Measurements from ENCODE around the gene TXNDC11. TPM values are rescaled to one million over a fixed set of nuclear protein-coding genes. Genes with fewer than 3 reads are reported as not detected.

TXNDC11 gene
- polyA plus RNA-seq, 1 experiment = 45.1 TPM

- ChIA-PET CTCF (interaction anchor here (0.8 to 4.0 kb wide), 3 partner anchors 28 to 210 kb away, joined by 3 to 24 read pairs (median 3); partner anchors contain the start of gene ZC3H7A), POLR2A (interaction anchor here (0.6 to 1.7 kb wide), 2 partner anchors 21 to 55 kb away, joined by 4 to 6 read pairs; partner anchors contain the start of gene ZC3H7A)
- Histone ChIP-seq H3K27me3 (ENCODE audit: control insufficient read depth, insufficient read depth, low read length) (no peaks in the 10 kb centered on the region), H3K36me3 (ENCODE audit: control insufficient read depth, insufficient read depth, low read length) (no peaks in the 10 kb centered on the region; the same call in 1 of the 2 replicates), H3K4me3 (ENCODE audit: low read depth, low read length) (peak overlapping the region; percentile 90)
- no peak for TF ChIP-seq CTCF (IDR thresholded peaks at IDR 0.05; ENCODE audit: insufficient read depth, low read depth, low read length)
- DNase-seq (ENCODE audit: low read depth) = no peak
Measured at GRCh38 chr16:11742093-11742535, 543 bp downstream of the TXNDC11 start.

- ChIA-PET POLR2A (no interaction called here), CTCF (interaction anchor here (0.5 to 0.7 kb wide), 2 partner anchors 26 to 139 kb away, joined by 3 to 4 read pairs; no protein-coding TSS in a partner anchor)
- no peak overlapping the region for H3K4me3 ChIP-seq (ENCODE audit: low read depth, low read length)
Measured at GRCh38 chr16:11740567-11740966, 2.1 kb downstream of the TXNDC11 start.

GRCh38 chr16:11738742-11739544 is 3.7 kb downstream of the TXNDC11 start:
- no peak overlapping the region for H3K4me3 ChIP-seq (ENCODE audit: low read depth, low read length)
- TF ChIP-seq CTCF (IDR thresholded peaks at IDR 0.05; ENCODE audit: insufficient read depth, low read depth, low read length) = no peak
- DNase-seq (ENCODE audit: low read depth) = no peak
- peaks cover 7% of the 10 kb centered on the region for H3K36me3 ChIP-seq (ENCODE audit: control insufficient read depth, insufficient read depth, low read length)
- POLR2A ChIA-PET = no interaction called here
- CTCF ChIA-PET = interaction anchor here (1.7 to 3.4 kb wide), 2 partner anchors 58 to 343 kb away, joined by 3 to 12 read pairs; partner anchors contain the start of gene ZC3H7A
- H3K27me3 ChIP-seq (ENCODE audit: control insufficient read depth, insufficient read depth, low read length) = no peaks in the 10 kb centered on the region

More at GRCh38 chr16:11740567-11740966, 2.1 kb downstream of the TXNDC11 start:
- DNase-seq (ENCODE audit: low read depth) = no peak
- TF ChIP-seq CTCF (IDR thresholded peaks at IDR 0.05; ENCODE audit: insufficient read depth, low read depth, low read length) = no peak
- Histone ChIP-seq H3K27me3 (ENCODE audit: control insufficient read depth, insufficient read depth, low read length) (no peaks in the 10 kb centered on the region), H3K36me3 (ENCODE audit: control insufficient read depth, insufficient read depth, low read length) (peaks cover 4% of the 10 kb centered on the region)

- POLR2A ChIA-PET = no interaction called here
- Histone ChIP-seq H3K27me3 (ENCODE audit: control insufficient read depth, insufficient read depth, low read length) (no peaks in the 10 kb centered on the region), H3K36me3 (ENCODE audit: control insufficient read depth, insufficient read depth, low read length) (peaks cover 7% of the 10 kb centered on the region), H3K4me3 (ENCODE audit: low read depth, low read length) (no peak overlapping the region)
- CTCF ChIA-PET = interaction anchor here (1.8 to 3.4 kb wide), 2 partner anchors 23 to 60 kb away, joined by 5 to 12 read pairs; partner anchors contain the start of gene ZC3H7A
- DNase-seq (ENCODE audit: low read depth) = no peak
- no peak for TF ChIP-seq CTCF (IDR thresholded peaks at IDR 0.05; ENCODE audit: insufficient read depth, low read depth, low read length)
Measured at GRCh38 chr16:11737713-11738112, 4.9 kb downstream of the TXNDC11 start.

GRCh38 chr16:11736903-11737302 is 5.8 kb downstream of the TXNDC11 start:
- H3K36me3 ChIP-seq (ENCODE audit: control insufficient read depth, insufficient read depth, low read length) = peaks cover 7% of the 10 kb centered on the region
- CTCF ChIA-PET = interaction anchor here (1.8 to 3.4 kb wide), 2 partner anchors 22 to 60 kb away, joined by 5 to 12 read pairs; partner anchors contain the start of gene ZC3H7A

More at GRCh38 chr16:11736903-11737302, 5.8 kb downstream of the TXNDC11 start:
- no peak for DNase-seq (ENCODE audit: low read depth)
- POLR2A ChIA-PET = no interaction called here
- Histone ChIP-seq H3K27me3 (ENCODE audit: control insufficient read depth, insufficient read depth, low read length) (no peaks in the 10 kb centered on the region), H3K4me3 (ENCODE audit: low read depth, low read length) (no peak overlapping the region)
- TF ChIP-seq CTCF (IDR thresholded peaks at IDR 0.05; ENCODE audit: insufficient read depth, low read depth, low read length) = no peak

Measured in BJ (cell line).